Activated naive CD8-positive, alpha-beta T cell treated with anti-CD3 and anti-CD28 coated beads, Interleukin-2, amount 50 U/mL, for 24 hours (primary cell): ENCODE data around the gene GTF2I.
"Not testable (repeated sequence)": the region's sequence is repeated elsewhere in the genome, so short reads cannot be mapped to it uniquely, and the experiment has no call there.

Experiments
- ATAC-seq: fragments of 150-1000 bp; cut with Tn5 transposase; one replicate; pipeline ENCODE4 v1.10.0; 2021
- DNase-seq: peaks from one replicate; pipeline ENCODE4 v3.0.0; 2021
- H3K27ac Mint-ChIP-seq: one replicate; pipeline ENCODE4 v1.8.0; 2021; ENCODE audit warnings: mild to moderate bottlenecking, mixed read lengths
- H3K27me3 Mint-ChIP-seq: one replicate; pipeline ENCODE4 v1.8.0; 2021; ENCODE audit warnings: mixed read lengths
- H3K36me3 Mint-ChIP-seq: one replicate; pipeline ENCODE4 v1.8.0; 2021; ENCODE audit warnings: low read depth, mixed read lengths
- H3K4me1 Mint-ChIP-seq: one replicate; pipeline ENCODE4 v1.8.0; 2021; ENCODE audit warnings: mixed read lengths
- H3K4me3 Mint-ChIP-seq: one replicate; pipeline ENCODE4 v1.8.0; 2021; ENCODE audit warnings: mild to moderate bottlenecking, moderate library complexity, mixed read lengths
- H3K9me3 Mint-ChIP-seq: one replicate; pipeline ENCODE4 v1.8.0; 2021; ENCODE audit warnings: mixed read lengths

GTF2I gene

GRCh38 chr7:74657692-74658177 is at the start of gene GTF2I:
GTF2I (plus strand) TSS chr7:74657718; CDS start chr7:74689129, 31,411 bp downstream.
- no peaks in the 10 kb centered on the region for H3K9me3 Mint-ChIP-seq
- no peak for DNase-seq
- no peaks in the 10 kb centered on the region for H3K27me3 Mint-ChIP-seq
- peak within 1 kb of the TSS; percentile 98 for H3K27ac Mint-ChIP-seq
- peak within 1 kb of the TSS; percentile 88 for H3K4me3 Mint-ChIP-seq
- peak; percentile 9 for ATAC-seq
- peaks cover 67% of the 10 kb centered on the region for H3K4me1 Mint-ChIP-seq
- peaks cover 23% of the 10 kb centered on the region for H3K36me3 Mint-ChIP-seq

DNA sequence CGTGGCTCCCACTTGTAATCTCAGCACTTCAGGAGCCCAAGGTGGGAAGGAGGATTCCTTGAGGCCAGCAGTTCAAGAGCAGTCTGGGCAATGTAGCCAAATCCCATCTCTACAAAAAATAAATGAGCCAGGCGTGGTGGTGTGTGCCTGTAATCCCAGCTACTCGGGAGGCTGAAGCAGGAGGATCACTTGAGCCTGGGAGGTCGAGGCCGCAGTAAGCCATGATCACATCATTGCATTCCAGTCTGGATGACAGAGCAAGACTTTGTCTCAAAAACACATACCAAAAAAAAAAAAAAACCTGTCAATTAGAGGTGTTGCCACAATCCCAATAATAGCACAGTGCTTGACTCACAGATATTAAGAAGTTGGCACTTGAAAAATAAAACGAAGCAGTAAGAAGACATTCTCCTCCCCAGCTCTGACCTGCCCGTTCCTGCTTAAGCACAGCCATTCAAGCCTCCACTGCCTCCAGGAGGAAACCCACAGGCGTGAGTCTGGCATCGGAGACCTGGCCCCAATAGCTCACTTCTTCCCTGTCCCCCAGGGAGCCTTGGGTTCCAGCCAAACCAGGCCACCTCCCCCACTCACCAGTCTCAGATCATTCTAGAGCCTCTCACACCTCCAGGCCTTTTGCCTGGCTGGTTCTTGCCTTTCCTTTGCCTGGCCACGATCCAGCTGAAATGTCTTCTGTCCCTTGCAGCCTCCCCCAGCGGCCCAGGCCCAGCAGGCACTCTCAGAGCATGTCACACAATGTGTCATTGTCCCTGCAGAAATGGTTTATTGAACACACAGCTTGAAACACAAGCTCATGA is 45.3 kb upstream of the GTF2I start:
- Mint-ChIP-seq H3K4me3 (no peak overlapping the region), H3K27ac (no peak overlapping the region), H3K4me1 (peaks cover 12% of the 10 kb centered on the region), H3K36me3 (no peaks in the 10 kb centered on the region), H3K9me3 (no peaks in the 10 kb centered on the region), H3K27me3 (peaks cover 5% of the 10 kb centered on the region)
- ATAC-seq, result no peak
- DNase-seq, result no peak

DNA sequence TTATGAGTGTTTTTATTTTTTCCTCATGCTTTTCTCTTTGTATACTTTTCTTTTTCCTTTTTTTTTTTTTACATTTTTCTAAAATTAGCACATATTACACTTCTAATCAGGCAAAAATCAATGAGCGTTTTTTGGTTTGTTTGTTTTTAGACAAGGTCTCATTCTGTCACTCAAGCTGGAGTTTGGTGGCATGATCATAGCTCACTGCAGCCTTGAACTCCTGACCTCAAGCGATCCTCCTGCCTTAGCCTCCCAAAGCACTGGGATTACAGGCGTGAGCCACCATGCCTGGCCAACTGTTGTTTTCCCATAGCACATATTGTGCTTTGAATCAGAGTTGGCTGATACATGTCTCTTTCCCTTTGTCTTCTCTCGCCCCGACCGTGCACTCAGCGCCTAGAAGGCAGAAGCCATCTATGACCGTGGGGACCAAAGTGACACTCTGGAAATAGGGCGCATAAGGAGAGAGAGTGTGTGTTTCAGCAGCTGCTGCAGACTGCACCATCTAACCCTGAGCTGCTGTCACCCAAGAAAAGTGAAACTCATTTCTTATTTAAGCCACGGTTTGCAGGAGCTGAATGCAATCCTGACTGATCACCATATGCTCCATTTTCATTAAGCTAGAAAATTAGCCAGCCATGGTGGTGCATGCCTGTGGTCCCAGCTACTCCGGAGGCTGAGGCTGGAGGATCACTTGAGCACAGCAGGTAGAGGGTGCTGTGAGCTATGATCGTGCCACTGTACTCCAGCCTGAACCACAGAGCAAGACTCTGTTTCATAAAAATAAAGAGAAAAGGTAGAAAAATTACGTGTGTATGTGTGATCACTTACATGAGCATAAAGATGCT is 41.4 kb upstream of the GTF2I start:
- DNase-seq (no peak), ATAC-seq (peak; percentile 24)
- Mint-ChIP-seq H3K27me3 (no peaks in the 10 kb centered on the region), H3K9me3 (no peaks in the 10 kb centered on the region), H3K4me3 (no peak overlapping the region), H3K4me1 (peaks cover 15% of the 10 kb centered on the region), H3K36me3 (no peaks in the 10 kb centered on the region), H3K27ac (peak overlapping the region; percentile 25)

- Mint-ChIP-seq H3K4me3 (no peak overlapping the region), H3K36me3 (no peaks in the 10 kb centered on the region), H3K27ac (peak overlapping the region; percentile 83), H3K9me3 (no peaks in the 10 kb centered on the region), H3K27me3 (no peaks in the 10 kb centered on the region), H3K4me1 (peaks cover 15% of the 10 kb centered on the region)
- no peak for ATAC-seq
- peak; percentile 20 for DNase-seq
Observed at GRCh38 chr7:74617180-74617744, 40.3 kb upstream of the GTF2I start.

- Mint-ChIP-seq H3K36me3 (no peaks in the 10 kb centered on the region), H3K27ac (no peak overlapping the region), H3K4me3 (no peak overlapping the region), H3K9me3 (no peaks in the 10 kb centered on the region), H3K4me1 (peaks cover 15% of the 10 kb centered on the region), H3K27me3 (no peaks in the 10 kb centered on the region)
- no peak for DNase-seq
- no peak for ATAC-seq
Observed at GRCh38 chr7:74619235-74619860, 38.2 kb upstream of the GTF2I start.

DNA sequence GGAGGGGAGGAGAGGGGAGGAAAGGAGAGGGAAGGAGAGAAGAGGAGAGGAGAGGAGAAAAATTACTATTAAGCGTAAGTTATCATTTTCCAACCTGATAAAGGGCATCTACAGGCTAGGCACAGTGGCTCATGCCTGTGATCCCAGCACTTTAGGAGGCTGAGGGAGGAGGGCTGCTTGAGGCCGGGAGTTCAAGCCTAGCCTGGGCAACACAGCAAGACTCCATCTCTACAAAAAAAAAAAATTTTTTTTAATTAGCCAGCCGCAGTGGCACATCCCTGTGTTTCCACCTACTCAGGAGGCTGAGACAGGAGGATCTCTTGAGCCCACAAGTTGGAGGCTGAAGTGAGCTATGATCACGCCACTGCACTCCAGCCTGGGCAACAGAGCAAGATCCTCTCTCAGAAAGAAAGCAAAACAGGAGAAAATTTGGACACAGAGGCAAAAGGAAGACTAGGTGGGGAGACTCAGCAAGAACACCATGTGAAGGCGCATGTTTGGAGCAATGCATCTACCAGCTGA is 35.2 kb upstream of the GTF2I start:
- H3K27me3 Mint-ChIP-seq, result peaks cover 2% of the 10 kb centered on the region
- no peak overlapping the region for H3K4me3 Mint-ChIP-seq
- no peak for DNase-seq
- no peak for ATAC-seq
- no peaks in the 10 kb centered on the region for H3K9me3 Mint-ChIP-seq
- no peaks in the 10 kb centered on the region for H3K36me3 Mint-ChIP-seq
- H3K4me1 Mint-ChIP-seq, result peaks cover 6% of the 10 kb centered on the region
- H3K27ac Mint-ChIP-seq, result no peak overlapping the region

GRCh38 chr7:74623135-74623534 is 34.4 kb upstream of the GTF2I start:
- Mint-ChIP-seq H3K27me3 (peaks cover 2% of the 10 kb centered on the region), H3K4me3 (no peak overlapping the region), H3K27ac (no peak overlapping the region), H3K9me3 (no peaks in the 10 kb centered on the region), H3K36me3 (no peaks in the 10 kb centered on the region), H3K4me1 (peaks cover 2% of the 10 kb centered on the region)
- ATAC-seq (no peak), DNase-seq (no peak)

GRCh38 chr7:74625446-74625845 is 32.1 kb upstream of the GTF2I start:
- H3K36me3 Mint-ChIP-seq, result no peaks in the 10 kb centered on the region
- H3K9me3 Mint-ChIP-seq, result no peaks in the 10 kb centered on the region
- no peak overlapping the region for H3K4me3 Mint-ChIP-seq
- H3K27ac Mint-ChIP-seq, result no peak overlapping the region
- peaks cover 2% of the 10 kb centered on the region for H3K4me1 Mint-ChIP-seq
- peaks cover 2% of the 10 kb centered on the region for H3K27me3 Mint-ChIP-seq
- DNase-seq (no peak), ATAC-seq (no peak)

GRCh38 chr7:74627661-74628411 is 29.7 kb upstream of the GTF2I start:
- DNase-seq, result no peak
- ATAC-seq, result no peak
- Mint-ChIP-seq H3K4me3 (no peak overlapping the region), H3K36me3 (no peaks in the 10 kb centered on the region), H3K27ac (no peak overlapping the region), H3K9me3 (no peaks in the 10 kb centered on the region), H3K4me1 (peaks cover 2% of the 10 kb centered on the region), H3K27me3 (peaks cover 2% of the 10 kb centered on the region)

DNA sequence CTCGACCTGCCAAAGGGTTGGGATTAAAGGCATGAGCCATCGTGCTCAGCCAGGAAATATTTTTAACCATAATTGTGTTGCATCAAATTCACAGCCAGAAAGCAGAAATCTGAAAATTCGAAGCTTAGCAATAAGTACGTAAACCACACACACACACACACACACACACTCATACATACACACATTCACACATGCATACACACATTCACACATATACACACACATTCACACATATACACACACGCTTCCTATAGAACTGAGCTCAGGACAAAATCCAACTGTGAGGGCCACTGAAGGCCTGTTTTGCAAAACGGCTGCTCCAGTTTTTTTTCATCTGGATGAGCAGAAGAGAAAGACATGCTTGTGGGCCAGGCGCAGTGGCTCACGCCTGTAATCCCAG is 25.0 kb upstream of the GTF2I start:
- DNase-seq (no peak), ATAC-seq (no peak)
- Mint-ChIP-seq H3K27ac (no peak overlapping the region), H3K9me3 (no peaks in the 10 kb centered on the region), H3K27me3 (no peaks in the 10 kb centered on the region), H3K36me3 (no peaks in the 10 kb centered on the region), H3K4me3 (no peak overlapping the region), H3K4me1 (no peaks in the 10 kb centered on the region)

DNA sequence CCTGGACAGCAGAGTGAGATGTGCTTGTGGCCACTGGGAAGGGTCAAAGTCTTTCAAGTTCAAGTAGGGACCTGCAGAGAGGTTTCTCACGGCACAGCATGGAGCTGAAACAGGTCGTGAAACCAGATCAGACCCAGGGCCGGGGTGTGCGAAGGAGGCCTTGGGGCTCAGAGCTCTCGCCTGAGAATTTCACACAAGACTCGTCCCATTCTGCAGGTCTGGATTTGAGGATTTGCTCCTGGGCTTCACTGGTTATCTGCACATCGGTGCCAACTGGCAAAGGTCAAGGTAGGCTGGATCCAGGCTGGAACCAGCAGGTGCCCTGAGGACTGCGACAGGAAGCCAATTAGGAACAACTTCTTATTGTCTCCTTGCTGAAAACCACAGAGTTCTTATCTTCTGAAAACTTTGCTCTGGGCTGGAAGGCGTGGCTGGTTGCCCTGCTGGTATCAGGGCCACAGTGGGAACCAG is 24.0 kb upstream of the GTF2I start:
- Mint-ChIP-seq H3K27me3 (no peaks in the 10 kb centered on the region), H3K4me3 (no peak overlapping the region), H3K9me3 (no peaks in the 10 kb centered on the region), H3K4me1 (no peaks in the 10 kb centered on the region), H3K27ac (no peak overlapping the region), H3K36me3 (no peaks in the 10 kb centered on the region)
- ATAC-seq (no peak), DNase-seq (no peak)

- Mint-ChIP-seq H3K4me3 (no peak overlapping the region), H3K36me3 (no peaks in the 10 kb centered on the region), H3K27me3 (no peaks in the 10 kb centered on the region), H3K4me1 (peaks cover 9% of the 10 kb centered on the region), H3K27ac (no peak overlapping the region), H3K9me3 (no peaks in the 10 kb centered on the region)
- DNase-seq, result no peak
- ATAC-seq, result no peak
Observed at GRCh38 chr7:74637745-74638144, 19.8 kb upstream of the GTF2I start.

DNA sequence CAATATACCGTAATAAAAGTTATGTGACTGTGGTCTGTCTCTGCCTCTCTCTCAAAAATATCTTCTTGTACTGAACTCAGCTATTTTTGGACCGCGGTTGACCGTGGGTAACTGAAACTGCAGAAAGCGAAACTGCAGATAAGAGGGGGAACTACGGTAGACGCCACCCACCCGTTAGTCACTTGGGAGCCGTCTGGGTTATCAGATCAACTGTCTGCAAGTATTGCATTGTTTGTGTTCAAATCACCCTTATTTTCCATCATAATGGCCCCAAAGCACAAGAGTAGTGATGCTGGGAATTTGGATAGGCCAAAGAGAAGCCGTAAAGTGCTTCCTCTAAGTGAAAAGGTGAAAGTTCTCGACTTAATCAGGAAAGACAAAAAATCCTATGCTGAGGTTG is 7.5 kb upstream of the GTF2I start:
- peak; percentile 85 for DNase-seq
- Mint-ChIP-seq H3K4me3 (peak overlapping the region; percentile 94), H3K4me1 (peaks cover 43% of the 10 kb centered on the region), H3K27ac (peak overlapping the region; percentile 96)
- not testable (repeated sequence) for H3K27me3 Mint-ChIP-seq, H3K9me3 Mint-ChIP-seq, H3K36me3 Mint-ChIP-seq
- ATAC-seq, result peak; percentile 97
